H7 (cell line): ENCODE measurements around the gene UQCRC2. TPM values are rescaled to one million over a fixed set of nuclear protein-coding genes. Genes with fewer than 3 reads are reported as not detected.
"Not testable (repeated sequence)": the region's sequence is repeated elsewhere in the genome, so short reads cannot be mapped to it uniquely, and the experiment has no call there.

ENCODE experiments used
- DNase-seq: peaks from one replicate; pipeline ENCODE4 v3.0.0; 2012
- H3K27me3 ChIP-seq: 2 replicates; pipeline ENCODE4 v1.6.0; 2011; ENCODE audit warnings: mild to moderate bottlenecking, low read length; ENCODE audit not compliant: control insufficient read depth, insufficient read depth
- H3K36me3 ChIP-seq: replicated peaks from 2 replicates; pipeline ENCODE4 v1.5.1; 2011; ENCODE audit warnings: low read length; ENCODE audit not compliant: control insufficient read depth, insufficient read depth
- H3K4me3 ChIP-seq: 2 replicates; pipeline ENCODE4 v1.5.1; 2011; ENCODE audit warnings: low read depth, mild to moderate bottlenecking, control low read depth, low read length, moderate library complexity; ENCODE audit not compliant: insufficient read depth
- total RNA-seq: library from RNA; depleted of rRNA; stranded (reverse); fragments of >200 nt; shearing (Covaris generic); gene quantifications from 2 replicates; pipeline ENCODE4 v1.2.3, GENCODE V29; 2014

The UQCRC2 gene
- total RNA-seq, 1 experiment from 2014 or later = 224 TPM

DNA sequence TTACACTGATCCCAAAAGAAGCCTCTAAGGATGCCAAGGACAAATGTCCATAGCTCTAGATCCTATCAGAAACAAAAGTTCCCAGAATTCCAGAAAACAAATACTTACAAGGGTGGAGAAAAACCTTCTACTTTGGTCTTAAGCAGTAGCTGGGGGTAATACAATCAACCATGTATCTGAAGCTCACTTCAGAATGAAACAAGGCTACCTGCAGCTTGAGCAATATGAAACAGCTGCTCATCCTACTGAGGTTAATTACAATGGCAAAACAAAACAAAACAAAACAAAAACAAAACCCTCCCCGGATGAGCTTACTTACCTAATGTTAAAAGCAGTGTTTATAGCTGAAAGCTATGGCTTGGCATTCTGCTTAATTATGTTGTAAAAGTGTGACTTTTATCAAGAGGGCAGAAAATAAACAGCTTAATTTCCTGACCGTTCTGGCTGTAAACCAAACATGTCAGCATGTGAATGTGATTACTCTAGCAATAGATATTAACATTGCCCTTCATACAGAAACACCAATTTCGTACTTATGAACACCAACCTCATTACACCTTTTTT lies 37.3 kb downstream of the UQCRC2 start:
- no peaks in the 10 kb centered on the region for H3K27me3 ChIP-seq

DNA sequence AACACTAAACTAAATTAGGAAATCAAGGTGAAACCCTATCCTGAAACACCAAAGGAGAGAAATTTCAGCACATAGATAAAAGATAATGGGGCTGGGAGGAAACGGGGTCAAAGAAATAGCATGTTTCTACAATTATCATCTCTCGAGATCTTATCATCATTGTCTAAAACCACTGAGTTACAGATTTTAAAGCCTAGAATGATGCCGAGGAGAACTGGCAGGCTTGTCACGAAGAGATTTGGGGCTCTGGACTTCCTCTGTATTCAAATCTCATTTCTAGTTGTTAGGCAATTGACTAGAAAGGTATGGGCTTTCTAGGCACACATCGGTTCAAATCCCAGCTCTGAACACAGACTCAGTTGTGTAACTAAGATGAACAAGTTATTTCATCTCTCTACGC lies 38.5 kb downstream of the UQCRC2 start:
- no peak overlapping the region for H3K4me3 ChIP-seq
- H3K36me3 ChIP-seq = no peaks in the 10 kb centered on the region
- H3K27me3 ChIP-seq = no peaks in the 10 kb centered on the region
- DNase-seq = no peak

More for the DNA sequence above, 37.3 kb downstream of the UQCRC2 start:
- DNase-seq = no peak
- H3K36me3 ChIP-seq = no peaks in the 10 kb centered on the region
- no peak overlapping the region for H3K4me3 ChIP-seq

DNA sequence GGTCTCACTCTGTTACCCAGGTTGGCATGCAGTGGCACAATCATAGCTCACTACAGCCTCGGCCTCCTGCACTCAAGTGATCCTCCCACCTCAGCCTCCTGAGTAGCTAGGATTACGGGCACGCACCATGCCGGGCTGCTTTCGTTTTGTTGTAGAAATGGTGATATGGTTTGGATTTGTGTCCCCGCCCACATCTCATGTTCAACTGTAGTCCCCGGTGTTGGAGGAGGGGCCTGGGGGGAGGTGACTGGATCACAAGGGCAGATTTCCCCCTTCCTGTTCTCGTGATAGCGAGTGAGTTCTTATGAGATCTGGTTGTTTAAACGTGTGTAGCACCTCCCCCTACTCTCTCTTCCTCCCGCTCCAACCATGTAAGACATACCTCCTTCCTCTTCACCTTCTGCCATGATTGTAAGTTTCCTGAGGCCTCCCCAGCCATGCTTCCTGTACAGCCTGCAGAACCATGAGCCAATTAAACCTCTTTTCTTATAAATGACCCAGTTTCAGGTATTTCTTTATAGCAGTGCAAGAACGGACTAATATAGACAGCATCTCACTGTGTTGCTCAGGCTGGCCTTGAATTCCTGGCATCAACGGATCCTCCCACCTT lies 41.8 kb downstream of the UQCRC2 start:
- Histone ChIP-seq H3K27me3 (no peaks in the 10 kb centered on the region), H3K4me3 (no peak overlapping the region), H3K36me3 (no peaks in the 10 kb centered on the region)
- no peak for DNase-seq

DNA sequence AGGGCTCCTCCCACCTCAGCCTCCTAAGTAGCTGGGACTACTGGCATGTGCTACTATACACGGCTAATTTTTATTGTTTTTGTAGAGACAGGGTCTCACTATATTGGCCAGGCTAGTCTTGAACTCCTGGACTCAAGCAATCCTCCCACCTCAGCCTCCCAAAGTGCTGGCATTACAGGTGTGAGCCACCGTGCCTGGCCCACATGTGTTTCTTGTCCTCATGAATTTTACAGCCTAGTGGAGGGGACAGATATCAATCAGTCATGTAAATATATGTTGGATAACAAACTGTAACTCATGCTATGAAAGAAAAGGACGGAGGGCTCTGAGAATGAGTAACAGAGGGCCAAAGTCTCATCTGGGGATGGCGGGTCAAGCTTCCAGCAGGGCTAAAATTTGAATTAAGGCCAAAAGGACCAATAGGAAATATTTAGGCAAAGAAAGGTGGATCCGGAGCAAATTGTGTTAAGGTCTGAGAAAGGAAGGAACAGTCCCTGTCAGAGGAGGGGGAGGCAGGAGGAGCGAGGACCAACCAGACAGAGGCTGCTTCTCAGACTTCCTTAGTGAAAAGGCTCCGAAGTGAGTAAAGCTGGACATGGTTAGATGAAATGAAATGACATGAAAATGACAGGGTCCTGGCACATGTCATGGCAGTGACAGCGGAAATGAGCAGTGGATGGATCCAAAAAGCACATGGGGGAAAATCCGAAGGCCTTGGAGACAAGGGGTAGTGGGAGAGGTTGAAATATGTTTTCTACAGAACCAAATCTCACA lies 43.9 kb downstream of the UQCRC2 start:
- H3K36me3 ChIP-seq = no peaks in the 10 kb centered on the region
- H3K4me3 ChIP-seq = no peak overlapping the region
- H3K27me3 ChIP-seq = no peaks in the 10 kb centered on the region
- no peak for DNase-seq

DNA sequence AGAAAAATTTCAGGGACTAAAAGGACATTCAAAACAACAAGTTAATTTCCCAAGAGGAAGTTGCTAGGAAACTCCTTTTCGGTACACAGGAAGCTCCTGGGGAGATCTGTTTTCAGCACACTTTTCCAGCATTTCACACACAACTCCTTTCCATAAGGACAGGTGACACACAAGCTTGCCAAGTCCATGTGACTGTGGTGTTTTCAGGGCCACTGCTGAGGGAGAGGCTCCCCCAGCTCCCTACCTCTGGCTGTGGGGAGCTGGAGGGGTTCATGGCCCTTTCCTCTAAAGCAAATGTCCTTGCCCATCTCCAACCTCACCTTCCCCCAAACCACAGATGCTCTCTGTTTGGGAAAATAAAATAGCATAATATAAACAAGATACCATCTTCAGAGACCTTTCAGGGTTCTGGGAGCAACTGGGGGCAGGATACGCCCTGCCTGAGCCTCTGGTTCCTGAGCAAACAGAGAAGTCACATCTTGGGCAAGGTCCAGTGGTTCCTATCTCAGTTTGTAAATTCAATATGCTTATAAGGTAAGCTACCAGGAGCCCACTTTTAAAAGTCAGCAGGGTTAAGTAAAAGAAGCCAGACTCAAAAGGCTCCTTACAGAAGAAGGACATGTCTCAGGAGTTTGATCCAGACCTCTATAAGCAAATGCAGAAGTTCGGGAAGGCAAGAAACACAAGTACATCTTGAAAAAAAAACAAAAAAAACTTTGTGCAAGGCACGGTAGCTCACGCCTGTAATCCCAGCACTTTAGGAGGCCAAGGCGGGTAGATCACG lies 44.7 kb downstream of the UQCRC2 start:
- DNase-seq = no peak
- H3K4me3 ChIP-seq = no peak overlapping the region
- peaks cover under 1% of the 10 kb centered on the region; the same call in 1 of the 2 replicates for H3K27me3 ChIP-seq
- no peaks in the 10 kb centered on the region for H3K36me3 ChIP-seq

DNA sequence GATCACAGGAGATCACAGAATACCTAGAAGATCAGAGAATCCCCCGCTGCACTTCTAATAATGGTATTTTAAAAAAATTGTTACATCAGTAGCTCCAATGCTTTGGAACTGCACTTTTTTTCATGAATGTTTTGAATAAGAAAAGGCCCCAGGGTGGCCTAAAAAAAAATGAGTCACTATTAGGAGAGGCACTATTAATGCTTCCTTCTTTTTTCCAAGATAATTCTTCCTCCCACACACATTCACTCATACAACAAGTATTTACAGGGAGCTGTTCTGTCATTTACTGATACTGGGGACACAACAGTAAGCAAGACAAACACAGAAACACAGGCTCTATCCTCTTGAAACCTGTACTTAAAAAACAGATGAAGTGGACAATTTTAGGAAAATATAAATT lies 48.4 kb downstream of the UQCRC2 start:
- H3K4me3 ChIP-seq = no peak overlapping the region
- no peak for DNase-seq
- no peaks in the 10 kb centered on the region for H3K36me3 ChIP-seq
- peaks cover 6% of the 10 kb centered on the region for H3K27me3 ChIP-seq

DNA sequence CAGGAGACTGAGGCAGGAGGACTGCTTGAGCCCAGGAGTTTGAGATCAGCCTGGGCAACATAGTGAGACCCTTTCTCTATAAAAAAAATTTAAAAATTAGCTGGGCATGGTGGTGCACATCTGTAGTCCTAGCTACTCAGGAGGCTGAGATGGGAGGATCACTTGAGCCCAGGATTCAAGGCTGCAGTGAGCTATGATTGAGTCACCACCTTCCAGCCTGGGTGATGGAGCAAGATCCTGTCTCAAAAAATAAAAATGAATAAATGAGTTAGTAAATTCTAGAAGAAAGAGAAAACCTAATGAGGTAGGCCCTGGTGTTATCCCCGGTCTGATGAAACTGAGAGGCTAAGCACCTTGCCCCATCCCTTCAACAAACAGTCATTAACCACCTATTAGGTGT lies 48.9 kb downstream of the UQCRC2 start:
- H3K36me3 ChIP-seq, H3K27me3 ChIP-seq, H3K4me3 ChIP-seq, DNase-seq: not testable (repeated sequence)

DNA sequence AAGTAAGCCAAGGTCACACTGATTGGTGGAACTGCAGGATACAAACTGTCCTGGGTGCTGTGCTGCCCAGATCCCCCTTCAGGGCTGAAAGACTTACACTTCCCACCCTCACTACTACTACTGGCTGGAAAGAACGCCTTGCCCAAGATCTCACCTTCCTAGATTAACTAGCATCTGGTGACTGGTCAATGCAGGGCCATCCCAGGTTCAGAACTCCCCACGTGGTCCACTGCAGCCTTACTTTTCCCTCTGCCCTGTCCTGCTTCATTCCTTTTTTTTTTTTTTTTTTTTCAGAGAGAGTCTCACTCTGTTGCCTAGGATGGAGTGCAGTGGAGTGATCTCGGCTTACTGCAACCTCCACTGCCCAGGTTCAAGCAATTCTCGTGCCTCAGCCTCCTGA lies 50.0 kb downstream of the UQCRC2 start:
- DNase-seq = no peak
- Histone ChIP-seq H3K36me3 (no peaks in the 10 kb centered on the region), H3K4me3 (no peak overlapping the region), H3K27me3 (peaks cover 12% of the 10 kb centered on the region)

DNA sequence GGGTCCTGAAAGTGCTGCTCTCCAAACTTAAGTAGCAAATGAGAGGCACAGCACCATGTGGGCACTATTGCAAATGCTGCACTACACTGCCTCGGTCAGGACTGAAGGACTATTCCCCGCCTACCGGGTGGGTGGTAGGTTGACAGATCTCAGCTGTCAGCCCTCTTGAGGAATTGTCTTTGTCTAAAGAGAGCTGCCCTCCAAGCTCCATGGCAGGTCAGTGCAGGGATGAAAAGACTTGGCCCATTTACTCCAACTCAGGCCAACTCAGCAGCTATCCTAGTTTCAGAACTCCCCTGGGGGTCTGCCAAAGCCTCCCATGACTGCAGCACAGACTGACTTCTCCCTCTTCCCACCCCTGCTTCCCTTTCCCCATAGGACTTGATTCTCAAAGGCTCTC lies 51.2 kb downstream of the UQCRC2 start:
- no peaks in the 10 kb centered on the region for H3K36me3 ChIP-seq
- DNase-seq = peak; percentile 31
- no peak overlapping the region for H3K4me3 ChIP-seq
- H3K27me3 ChIP-seq = peaks cover 16% of the 10 kb centered on the region

DNA sequence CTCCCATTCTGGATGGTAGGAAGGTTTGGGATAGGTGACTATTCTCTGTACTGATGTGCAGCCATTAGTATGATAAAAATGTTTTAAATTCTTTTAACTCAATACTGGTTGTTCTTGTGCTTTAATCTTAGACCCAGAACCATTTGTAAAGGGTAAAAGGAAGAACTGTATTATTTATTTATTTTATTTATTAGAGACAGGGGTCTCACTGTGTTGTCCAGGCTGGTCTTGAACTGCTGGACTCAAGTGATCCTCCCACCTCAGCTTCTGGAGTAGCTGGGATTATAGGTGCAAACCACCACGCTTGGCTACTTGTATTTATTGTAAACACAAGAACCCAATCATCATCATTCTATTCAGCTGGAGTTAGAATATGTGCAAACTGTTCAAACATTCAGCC lies 52.6 kb downstream of the UQCRC2 start:
- Histone ChIP-seq H3K36me3 (no peaks in the 10 kb centered on the region), H3K27me3 (peaks cover 16% of the 10 kb centered on the region), H3K4me3 (no peak overlapping the region)
- no peak for DNase-seq

DNA sequence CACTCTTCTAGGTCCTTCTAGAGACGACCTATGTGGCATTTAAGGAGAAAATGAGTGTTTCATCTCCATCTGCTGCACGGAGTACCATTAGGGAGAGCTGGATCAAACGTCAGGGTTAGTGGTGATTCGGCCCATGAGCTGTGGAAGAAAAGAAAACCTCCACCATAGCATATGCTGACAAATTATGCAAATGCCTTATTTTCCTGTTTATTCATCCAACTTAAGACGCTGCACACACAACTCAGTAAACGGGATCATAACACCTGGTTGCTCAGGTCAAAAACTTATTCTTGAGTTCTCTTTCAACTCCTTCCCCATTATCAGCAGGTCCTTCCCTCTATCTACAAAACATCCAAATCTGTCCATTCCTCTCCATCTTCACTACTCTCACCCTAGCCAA lies 53.5 kb downstream of the UQCRC2 start:
- Histone ChIP-seq H3K4me3 (no peak overlapping the region), H3K36me3 (no peaks in the 10 kb centered on the region), H3K27me3 (peaks cover 16% of the 10 kb centered on the region)
- no peak for DNase-seq

DNA sequence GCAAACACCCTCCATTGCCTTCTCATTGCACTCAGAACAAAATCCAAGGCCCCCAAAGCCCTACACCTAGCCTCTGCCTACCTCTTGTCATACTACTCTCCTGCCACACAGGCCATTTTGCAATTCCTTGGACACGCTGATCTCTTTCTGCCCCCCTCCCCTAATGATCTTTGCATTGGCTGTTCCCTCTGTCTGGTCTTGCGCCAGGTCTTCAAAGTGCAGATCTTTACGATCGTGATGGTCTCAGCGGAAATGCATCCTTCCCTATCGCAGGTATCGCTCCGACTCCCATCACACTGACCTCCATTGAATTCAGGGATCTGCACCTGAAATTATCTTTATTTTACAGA lies 54.0 kb downstream of the UQCRC2 start:
- Histone ChIP-seq H3K4me3 (peak overlapping the region; percentile 74), H3K27me3 (peaks cover 16% of the 10 kb centered on the region), H3K36me3 (no peaks in the 10 kb centered on the region)
- peak; percentile 25 for DNase-seq

DNA sequence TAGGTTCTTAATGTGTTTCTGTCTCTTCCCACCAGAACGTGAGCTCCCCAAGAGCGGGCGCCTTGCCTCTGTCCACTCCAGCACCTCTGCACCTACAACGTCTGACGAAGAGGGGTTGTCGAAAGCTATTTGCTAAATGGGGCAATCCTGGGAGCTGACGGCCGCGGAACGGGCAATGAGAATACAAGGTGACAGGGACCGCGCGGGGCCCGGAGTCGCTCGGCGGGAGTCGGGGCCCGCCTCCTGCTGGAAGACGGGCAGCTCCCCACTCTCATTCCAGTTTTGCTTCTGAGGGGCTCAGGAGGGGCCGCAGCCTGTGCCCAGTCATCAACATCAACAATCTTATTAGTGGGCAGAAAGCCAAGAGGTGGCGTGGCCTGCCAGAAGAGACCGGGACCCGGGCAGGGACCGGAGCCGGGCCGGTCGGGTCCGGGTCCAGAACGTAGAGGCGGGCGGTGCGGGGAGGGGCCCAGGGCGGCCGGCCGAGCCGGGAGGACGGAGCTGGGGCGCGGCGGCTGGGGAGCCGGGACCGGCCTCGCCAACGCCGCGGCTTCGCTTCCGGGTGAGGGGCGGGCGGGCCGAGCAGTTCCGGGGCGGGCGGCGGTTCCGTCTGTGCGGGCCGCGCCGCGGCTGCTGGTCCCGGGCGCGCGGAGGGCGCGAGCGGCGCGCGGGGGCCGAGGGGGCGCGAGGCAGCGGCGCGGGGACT lies 54.5 kb downstream of the UQCRC2 start, which contains the start of gene MOSMO:
Gene MOSMO (plus strand): TSS at position 603 of the 706 bp plus-strand sequence. CDS start 191 bp downstream, outside the sequence.
- no peaks in the 10 kb centered on the region for H3K36me3 ChIP-seq
- peak; percentile 90 for DNase-seq
- H3K27me3 ChIP-seq = peaks cover 16% of the 10 kb centered on the region
- peak within 1 kb of the TSS; percentile 74 for H3K4me3 ChIP-seq
